Measurements from ENCODE around the gene ZNF507.
A peak's percentile ranks its signal among the peaks of the same experiment; 100 is the strongest.
"Not testable (repeated sequence)": the region's sequence is repeated elsewhere in the genome, so short reads cannot be mapped to it uniquely, and the experiment has no call there.

The ZNF507 gene

DNA sequence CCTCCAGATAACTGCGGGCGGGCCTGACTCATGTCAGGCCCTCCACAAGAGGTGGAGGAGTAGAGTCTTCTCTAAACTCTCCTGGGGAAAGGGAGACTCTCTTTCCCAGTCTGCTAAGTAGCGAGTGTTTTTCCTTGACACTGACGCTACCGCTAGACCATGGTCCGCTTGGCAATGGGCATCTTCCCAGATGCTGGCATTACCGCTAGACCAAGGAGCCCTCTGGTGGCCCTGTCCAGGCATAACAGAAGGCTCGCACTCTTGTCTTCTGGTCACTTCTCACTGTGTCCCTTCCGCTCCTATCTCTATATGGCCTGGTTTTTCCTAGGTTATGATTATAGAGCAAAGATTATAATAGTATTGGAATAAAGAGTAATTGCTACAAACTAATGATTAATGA lies 31.7 kb downstream of the ZNF507 start:
- intact Hi-C loops (cut with DNase I; ENCODE audit: low total_unique reads); H3K27me3 ChIP-seq; DNase-seq; H3K9me3 ChIP-seq; H3K4me3 ChIP-seq; H3K27ac ChIP-seq: not testable (repeated sequence)
- peaks cover 17 to 37% (median 19%) of the 10 kb centered on the region in 3 donors for H3K36me3 ChIP-seq
- TF ChIP-seq, protein P1, sequence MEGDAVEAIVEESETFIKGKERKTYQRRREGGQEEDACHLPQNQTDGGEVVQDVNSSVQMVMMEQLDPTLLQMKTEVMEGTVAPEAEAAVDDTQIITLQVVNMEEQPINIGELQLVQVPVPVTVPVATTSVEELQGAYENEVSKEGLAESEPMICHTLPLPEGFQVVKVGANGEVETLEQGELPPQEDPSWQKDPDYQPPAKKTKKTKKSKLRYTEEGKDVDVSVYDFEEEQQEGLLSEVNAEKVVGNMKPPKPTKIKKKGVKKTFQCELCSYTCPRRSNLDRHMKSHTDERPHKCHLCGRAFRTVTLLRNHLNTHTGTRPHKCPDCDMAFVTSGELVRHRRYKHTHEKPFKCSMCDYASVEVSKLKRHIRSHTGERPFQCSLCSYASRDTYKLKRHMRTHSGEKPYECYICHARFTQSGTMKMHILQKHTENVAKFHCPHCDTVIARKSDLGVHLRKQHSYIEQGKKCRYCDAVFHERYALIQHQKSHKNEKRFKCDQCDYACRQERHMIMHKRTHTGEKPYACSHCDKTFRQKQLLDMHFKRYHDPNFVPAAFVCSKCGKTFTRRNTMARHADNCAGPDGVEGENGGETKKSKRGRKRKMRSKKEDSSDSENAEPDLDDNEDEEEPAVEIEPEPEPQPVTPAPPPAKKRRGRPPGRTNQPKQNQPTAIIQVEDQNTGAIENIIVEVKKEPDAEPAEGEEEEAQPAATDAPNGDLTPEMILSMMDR (IDR thresholded peaks at IDR 0.05), result peak in 1 of 2 experiments; percentile 35
- peaks cover 0 to 26% (median 14%) of the 10 kb centered on the region in 4 donors for H3K4me1 ChIP-seq

DNA sequence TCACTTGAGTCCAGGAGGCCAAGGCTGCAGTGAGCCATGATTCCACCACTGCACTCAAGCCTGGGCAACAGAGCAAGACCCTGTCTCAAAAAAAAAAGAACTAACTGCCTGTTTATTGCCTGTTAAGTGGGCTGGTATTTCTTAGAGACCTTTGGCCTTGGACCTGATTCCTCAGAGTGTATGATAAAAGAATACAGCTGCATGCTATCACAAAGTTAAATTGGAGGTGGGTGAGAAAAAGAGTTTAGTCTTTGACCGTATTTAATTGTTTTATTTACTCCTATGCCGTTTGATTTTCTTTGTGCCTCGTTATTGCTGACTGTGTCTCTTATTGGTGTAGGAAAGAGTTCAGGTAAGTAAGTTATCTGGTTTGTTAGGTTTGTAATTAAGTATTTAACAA lies 34.9 kb downstream of the ZNF507 start:
- no peak overlapping the region for H3K27ac ChIP-seq
- TF ChIP-seq, protein P1 (IDR thresholded peaks at IDR 0.05), result no peak
- H3K36me3 ChIP-seq, result peaks cover 29 to 49% (median 33%) of the 10 kb centered on the region in 3 donors
- H3K4me1 ChIP-seq, result peaks cover 0 to 4% (median 0%) of the 10 kb centered on the region in 4 donors
- DNase-seq, result no peak
- no peak overlapping the region for H3K4me3 ChIP-seq
- H3K9me3 ChIP-seq, result no peaks in the 10 kb centered on the region
- H3K27me3 ChIP-seq, result no peaks in the 10 kb centered on the region
- intact Hi-C loops (cut with DNase I; ENCODE audit: low total_unique reads), result no loop called here

DNA sequence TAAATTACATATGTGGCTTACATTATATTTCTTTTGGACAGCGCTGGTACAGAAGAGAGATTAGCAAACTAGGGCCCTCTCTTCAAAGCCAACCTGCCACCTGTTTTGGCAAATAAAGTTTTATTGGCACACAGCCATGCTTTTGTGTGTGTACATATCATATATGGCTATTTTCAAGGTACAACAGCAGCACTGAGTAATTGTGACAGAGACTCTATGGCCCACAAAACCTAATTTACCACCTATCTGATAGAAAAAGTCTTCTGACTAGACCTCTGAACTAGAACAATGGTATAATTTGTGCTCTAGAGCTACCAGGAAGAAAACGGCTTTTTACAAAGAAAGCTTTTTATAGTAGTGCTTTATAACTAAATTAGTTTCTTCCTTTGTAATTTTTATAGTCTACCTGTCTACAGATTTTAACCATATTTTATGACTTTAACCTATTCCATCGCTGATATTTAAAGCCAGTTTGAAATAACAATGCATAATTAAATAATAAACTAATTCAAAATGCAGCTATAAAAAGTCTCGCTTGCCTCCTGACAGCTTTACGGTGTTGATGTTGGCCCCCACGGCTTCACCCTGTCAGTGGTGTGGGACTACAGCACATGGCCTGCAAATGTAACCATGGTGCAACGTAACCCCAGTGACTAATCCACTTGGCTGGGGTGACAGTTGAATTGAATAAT lies 42.4 kb downstream of the ZNF507 start:
- H3K9me3 ChIP-seq, result no peaks in the 10 kb centered on the region
- H3K27me3 ChIP-seq, result no peaks in the 10 kb centered on the region
- H3K4me3 ChIP-seq, result no peak overlapping the region
- H3K27ac ChIP-seq, result peak overlapping the region; percentile 0 to 7
- DNase-seq, result peak in 1 of 2 donors; percentile 69
- H3K36me3 ChIP-seq, result peaks cover 7 to 17% (median 12%) of the 10 kb centered on the region in 3 donors
- intact Hi-C loops (cut with DNase I; ENCODE audit: low total_unique reads), result no loop called here
- H3K4me1 ChIP-seq, result peaks cover 0 to 13% (median 5%) of the 10 kb centered on the region in 4 donors
- TF ChIP-seq, protein P1 (IDR thresholded peaks at IDR 0.05), result no peak

DNA sequence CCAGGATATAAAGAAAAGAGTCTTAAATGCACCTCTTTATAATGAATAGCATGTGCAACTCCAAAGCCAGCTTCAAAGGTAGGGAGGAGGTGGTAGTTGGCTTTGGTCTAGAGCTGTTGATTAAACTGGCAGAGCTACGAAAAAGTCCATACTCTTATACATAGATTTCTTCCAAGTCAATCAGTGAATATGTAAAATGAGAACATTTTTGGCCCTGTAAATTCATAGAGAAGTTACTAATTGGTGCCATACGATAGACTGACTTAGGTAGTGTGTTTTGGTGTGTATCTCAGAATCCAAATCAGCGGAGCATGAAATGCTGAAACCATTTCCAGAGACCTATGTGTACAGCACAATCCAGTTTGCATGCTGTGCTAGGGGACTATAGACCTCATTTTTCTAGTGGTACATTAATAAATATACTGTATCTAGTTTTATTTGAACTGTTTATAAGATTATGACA lies 43.0 kb downstream of the ZNF507 start:
- no peak for DNase-seq
- intact Hi-C loops (cut with DNase I; ENCODE audit: low total_unique reads), result no loop called here
- peaks cover under 1 to 11% (median 6%) of the 10 kb centered on the region in 3 donors for H3K36me3 ChIP-seq
- H3K27me3 ChIP-seq, result no peaks in the 10 kb centered on the region
- H3K9me3 ChIP-seq, result no peaks in the 10 kb centered on the region
- TF ChIP-seq, protein P1 (IDR thresholded peaks at IDR 0.05), result no peak
- H3K4me3 ChIP-seq, result no peak overlapping the region
- peak overlapping the region in 1 of 2 donors; percentile 0 for H3K27ac ChIP-seq
- peaks cover 0 to 13% (median 5%) of the 10 kb centered on the region in 4 donors for H3K4me1 ChIP-seq

DNA sequence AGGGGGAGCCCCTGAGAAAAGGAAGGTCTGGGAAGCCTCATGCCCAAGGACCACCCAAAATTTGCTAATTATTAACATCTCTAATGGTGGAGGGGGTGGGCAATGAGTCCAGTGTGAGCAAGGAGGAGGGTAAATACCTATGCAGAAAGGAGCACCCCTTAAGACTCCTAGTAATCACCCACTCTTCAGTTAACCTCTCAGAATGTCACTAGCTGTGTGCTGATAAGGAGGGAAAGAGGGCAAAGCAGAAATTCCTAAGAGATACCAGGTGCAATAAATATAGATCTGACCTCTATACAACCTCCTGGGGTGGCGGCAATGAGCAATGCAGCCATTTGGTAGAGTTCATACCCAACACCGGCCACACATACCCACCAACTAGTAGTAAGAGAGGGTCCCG lies 47.5 kb downstream of the ZNF507 start:
- H3K4me3 ChIP-seq, result no peak overlapping the region
- H3K36me3 ChIP-seq, result no peaks in the 10 kb centered on the region
- intact Hi-C loops (cut with DNase I; ENCODE audit: low total_unique reads), result no loop called here
- peaks cover 0 to 7% (median 3%) of the 10 kb centered on the region in 4 donors for H3K4me1 ChIP-seq
- no peaks in the 10 kb centered on the region for H3K9me3 ChIP-seq
- H3K27ac ChIP-seq, result no peak overlapping the region
- DNase-seq, result no peak
- TF ChIP-seq, protein P1 (IDR thresholded peaks at IDR 0.05), result no peak
- H3K27me3 ChIP-seq, result no peaks in the 10 kb centered on the region
